Hepatocyte (in vitro differentiated cells): Measurements from ENCODE around the gene ZNF586. TPM values are rescaled to one million over a fixed set of nuclear protein-coding genes. Genes with fewer than 3 reads are reported as not detected.

Experiments used
- DNase-seq: peaks from one replicate; pipeline ENCODE4 v3.0.0-alpha.2; 2016; ENCODE audit warnings: low spot score
- H2AFZ ChIP-seq: fragments of 200-600 bp; sonication (generic); 2 replicates; pipeline ENCODE4 v1.6.0; 2016; ENCODE audit warnings: antibody characterized with exemption, mild to moderate bottlenecking
- H3K27ac ChIP-seq: fragments of 200-600 bp; sonication (generic); 2 replicates; pipeline ENCODE4 v1.5.1; 2016; ENCODE audit warnings: mild to moderate bottlenecking
- H3K27me3 ChIP-seq: fragments of 200-600 bp; sonication (generic); 2 replicates; pipeline ENCODE4 v1.6.1; 2016
- H3K36me3 ChIP-seq: fragments of 200-600 bp; sonication (generic); replicated peaks from 2 replicates; pipeline ENCODE4 v1.5.1; 2016; ENCODE audit warnings: low read depth; ENCODE audit not compliant: insufficient read depth
- H3K4me1 ChIP-seq: fragments of 200-600 bp; sonication (generic); 2 replicates; pipeline ENCODE4 v1.5.1; 2016; ENCODE audit warnings: mild to moderate bottlenecking, moderate library complexity; ENCODE audit not compliant: insufficient read depth
- H3K4me2 ChIP-seq: fragments of 200-600 bp; sonication (generic); 2 replicates; pipeline ENCODE4 v1.6.0; 2016
- H3K4me3 ChIP-seq: fragments of 200-600 bp; sonication (generic); 2 replicates; pipeline ENCODE4 v1.5.1; 2016; ENCODE audit warnings: mild to moderate bottlenecking
- H3K79me2 ChIP-seq: fragments of 200-600 bp; sonication (generic); 2 replicates; pipeline ENCODE4 v1.6.0; 2017; ENCODE audit warnings: mild to moderate bottlenecking
- H3K9me2 ChIP-seq: fragments of 200-600 bp; sonication (generic); replicated peaks from 2 replicates; pipeline ENCODE4 v1.6.0; 2017; ENCODE audit warnings: mild to moderate bottlenecking; ENCODE audit not compliant: insufficient read depth
- H3K9me3 ChIP-seq: fragments of 200-600 bp; sonication (generic); 2 replicates; pipeline ENCODE4 v1.5.1; 2016; ENCODE audit warnings: low read depth, mild to moderate bottlenecking
- H4K20me1 ChIP-seq: fragments of 200-600 bp; sonication (generic); 2 replicates; pipeline ENCODE4 v1.6.0; 2016; ENCODE audit warnings: mild to moderate bottlenecking; ENCODE audit not compliant: insufficient read depth, poor library complexity, severe bottlenecking
- CTCF ChIP-seq: fragments of 200-600 bp; sonication (generic); IDR thresholded peaks from 2 replicates; pipeline ENCODE4 v1.5.1; 2016; ENCODE audit warnings: antibody characterized with exemption, mild to moderate bottlenecking; ENCODE audit not compliant: poor library complexity
- EZH2 ChIP-seq: fragments of 200-600 bp; sonication (generic); IDR thresholded peaks from 2 replicates; pipeline ENCODE4 v1.6.1; 2016; ENCODE audit warnings: antibody characterized with exemption, mild to moderate bottlenecking, borderline replicate concordance
- EZH2phosphoT487 ChIP-seq: fragments of 200-600 bp; sonication (generic); IDR thresholded peaks from one replicate; pipeline ENCODE4 v1.6.1; 2018; ENCODE audit warnings: antibody characterized with exemption, mild to moderate bottlenecking, low read depth, moderate library complexity; ENCODE audit not compliant: unreplicated experiment, severe bottlenecking
- WGBS: methylation state at CpG from one replicate; pipeline ENCODE4 v1.1.6; 2016; ENCODE audit warnings: low lambda C conversion rate; ENCODE audit errors: missing lambda C conversion rate; 5-methylcytosine and 5-hydroxymethylcytosine counted together
- polyA plus RNA-seq: library from polyadenylated mRNA; unstranded; fragments of >200 nt; fragmentation: Nextera tagmentation; extraction: Ambion mirVana; gene quantifications from 2 replicates; pipeline ENCODE4 v1.2.1, GENCODE V29; 2016
- total RNA-seq: library from RNA; depleted of rRNA; stranded (reverse); fragments of >200 nt; gene quantifications from 2 replicates; pipeline ENCODE4 v1.2.3, GENCODE V29; 2014

Gene ZNF586
- total and polyA plus RNA-seq, 2 experiments from 2014 or later = 11.2 to 22.5 TPM

GRCh38 chr19:57800696-57801095, 31.2 kb downstream of the ZNF586 start:
- WGBS = 45% methylated on average over 5 of the region's 5 CpGs
- TF ChIP-seq CTCF (no peak), EZH2phosphoT487 (no peak), EZH2 (no peak)

GRCh38 chr19:57802269-57802668, 32.8 kb downstream of the ZNF586 start:
- H3K4me2 ChIP-seq = no peak overlapping the region
- no peaks in the 10 kb centered on the region for H3K9me3 ChIP-seq
- no peak overlapping the region for H3K27ac ChIP-seq
- DNase-seq = no peak
- TF ChIP-seq EZH2phosphoT487 = no peak
- TF ChIP-seq EZH2 = no peak
- no peak for TF ChIP-seq CTCF
- peaks cover 53% of the 10 kb centered on the region for H3K79me2 ChIP-seq
- H3K4me1 ChIP-seq = peaks cover 18% of the 10 kb centered on the region
- 92% methylated on average over 4 of the region's 4 CpGs for WGBS
- H2AFZ ChIP-seq = no peak overlapping the region
- H3K27me3 ChIP-seq = no peaks in the 10 kb centered on the region
- H3K4me3 ChIP-seq = no peak overlapping the region
- no peaks in the 10 kb centered on the region for H3K9me2 ChIP-seq
- no peaks in the 10 kb centered on the region for H3K36me3 ChIP-seq
- H4K20me1 ChIP-seq = no peaks in the 10 kb centered on the region

More at GRCh38 chr19:57800696-57801095, 31.2 kb downstream of the ZNF586 start:
- no peak overlapping the region for H3K4me2 ChIP-seq
- no peaks in the 10 kb centered on the region for H3K9me3 ChIP-seq
- H3K4me3 ChIP-seq = no peak overlapping the region
- no peaks in the 10 kb centered on the region for H3K9me2 ChIP-seq
- no peaks in the 10 kb centered on the region for H3K36me3 ChIP-seq
- H3K27me3 ChIP-seq = no peaks in the 10 kb centered on the region
- H4K20me1 ChIP-seq = no peaks in the 10 kb centered on the region
- peaks cover 50% of the 10 kb centered on the region for H3K79me2 ChIP-seq
- no peak overlapping the region for H3K27ac ChIP-seq
- no peak overlapping the region for H2AFZ ChIP-seq
- DNase-seq = no peak
- H3K4me1 ChIP-seq = peaks cover 16% of the 10 kb centered on the region

- Histone ChIP-seq H3K4me2 (peak overlapping the region; percentile 86), H3K36me3 (no peaks in the 10 kb centered on the region), H3K4me1 (peaks cover 18% of the 10 kb centered on the region), H3K9me3 (no peaks in the 10 kb centered on the region), H3K27me3 (no peaks in the 10 kb centered on the region), H4K20me1 (no peaks in the 10 kb centered on the region), H2AFZ (peak overlapping the region; percentile 54), H3K9me2 (no peaks in the 10 kb centered on the region), H3K4me3 (peak overlapping the region; percentile 43), H3K27ac (peak overlapping the region; percentile 96), H3K79me2 (peaks cover 56% of the 10 kb centered on the region)
- no peak for TF ChIP-seq EZH2phosphoT487
- 13% methylated on average over 1 of the region's 6 CpGs for WGBS
- DNase-seq = no peak
Measured at GRCh38 chr19:57803265-57803593, 33.8 kb downstream of the ZNF586 start.

- H3K27me3 ChIP-seq = no peaks in the 10 kb centered on the region
- H3K9me3 ChIP-seq = no peaks in the 10 kb centered on the region
- peaks cover 60% of the 10 kb centered on the region for H3K79me2 ChIP-seq
- no peaks in the 10 kb centered on the region for H3K36me3 ChIP-seq
- TF ChIP-seq EZH2 (no peak), CTCF (no peak), EZH2phosphoT487 (no peak)
- H3K9me2 ChIP-seq = no peaks in the 10 kb centered on the region
- H3K4me1 ChIP-seq = peaks cover 18% of the 10 kb centered on the region
- H2AFZ ChIP-seq = peak overlapping the region; percentile 54
- peak overlapping the region; percentile 86 for H3K4me2 ChIP-seq
- WGBS = 3% methylated on average over 16 of the region's 19 CpGs
- H4K20me1 ChIP-seq = no peaks in the 10 kb centered on the region
- H3K4me3 ChIP-seq = peak overlapping the region; percentile 43
- DNase-seq = peak; percentile 61
- H3K27ac ChIP-seq = peak overlapping the region; percentile 96
Measured at GRCh38 chr19:57803594-57804325, 34.3 kb downstream of the ZNF586 start.
